SK-N-SH treated with all-trans-retinoic acid at 6 μM for 48 hours (cell line): ENCODE results near the gene KIAA0825.

Experiments
- ATAC-seq: fragments of 200-7000 bp; cut with Tn5 transposase; 3 replicates; pipeline ENCODE4 v1.9.1; 2020; ENCODE audit warnings: mild to moderate bottlenecking, moderate library complexity
- ARNTL ChIP-seq: fragments of 450-650 bp; formaldehyde crosslinking; IDR thresholded peaks from 2 replicates; pipeline ENCODE4 v1.5.0; 2020; ENCODE audit warnings: low read depth, mild to moderate bottlenecking, moderate library complexity, borderline replicate concordance
- CREB5 ChIP-seq: fragments of 250-450 bp; sonication (Bioruptor Pico); IDR thresholded peaks from 2 replicates; pipeline ENCODE4 v1.5.1; 2020; ENCODE audit warnings: low read depth, mild to moderate bottlenecking, moderate library complexity
- CSRNP3 ChIP-seq: fragments of 250-450 bp; sonication (Bioruptor Pico); IDR thresholded peaks from 2 replicates; pipeline ENCODE4 v1.5.1; 2021; ENCODE audit warnings: mild to moderate bottlenecking, moderate library complexity
- ESRRG ChIP-seq: fragments of 250-450 bp; sonication (Bioruptor Pico); IDR thresholded peaks from 2 replicates; pipeline ENCODE4 v1.6.1; 2021; ENCODE audit warnings: mild to moderate bottlenecking
- GLIS3 ChIP-seq: fragments of 250-450 bp; sonication (Bioruptor Pico); IDR thresholded peaks from 2 replicates; pipeline ENCODE4 v1.5.0; 2020; ENCODE audit warnings: mild to moderate bottlenecking, moderate library complexity
- ISL1 ChIP-seq: fragments of 250-450 bp; sonication (Bioruptor Pico); IDR thresholded peaks from 2 replicates; pipeline ENCODE4 v2.1.2; 2022; ENCODE audit warnings: mild to moderate bottlenecking, moderate library complexity
- OSR1 ChIP-seq: fragments of 250-450 bp; sonication (Bioruptor Pico); IDR thresholded peaks from 2 replicates; pipeline ENCODE4 v1.8.0; 2022; ENCODE audit warnings: moderate library complexity, mild to moderate bottlenecking, inconsistent platforms
- POU6F1 ChIP-seq: fragments of 250-450 bp; sonication (Bioruptor Pico); IDR thresholded peaks from 2 replicates; pipeline ENCODE4 v1.8.0; 2021; ENCODE audit warnings: low read depth, mild to moderate bottlenecking, moderate library complexity, borderline replicate concordance
- PPARA ChIP-seq: fragments of 250-450 bp; sonication (Bioruptor Pico); IDR thresholded peaks from 2 replicates; pipeline ENCODE4 v1.5.0; 2020; ENCODE audit warnings: mild to moderate bottlenecking, borderline replicate concordance
- RARB ChIP-seq: fragments of 250-450 bp; sonication (Bioruptor Pico); IDR thresholded peaks from 2 replicates; pipeline ENCODE4 v1.8.0; 2021; ENCODE audit warnings: mild to moderate bottlenecking, moderate library complexity
- SNAI2 ChIP-seq: fragments of 250-450 bp; sonication (Bioruptor Pico); IDR thresholded peaks from 2 replicates; pipeline ENCODE4 v1.5.0; 2020; ENCODE audit warnings: mild to moderate bottlenecking, moderate library complexity
- TCF4 ChIP-seq: fragments of 250-450 bp; sonication (Bioruptor Pico); IDR thresholded peaks from 2 replicates; pipeline ENCODE4 v1.8.0; 2021; ENCODE audit warnings: mild to moderate bottlenecking, moderate library complexity, borderline replicate concordance
- TOX ChIP-seq: fragments of 250-450 bp; sonication (Bioruptor Pico); IDR thresholded peaks from 2 replicates; pipeline ENCODE4 v1.8.0; 2021; ENCODE audit warnings: mild to moderate bottlenecking, moderate library complexity, borderline replicate concordance
- TSHZ2 ChIP-seq: fragments of 250-450 bp; sonication (Bioruptor Pico); IDR thresholded peaks from 2 replicates; pipeline ENCODE4 v1.5.0; 2020; ENCODE audit warnings: mild to moderate bottlenecking, moderate library complexity
- ZFP3 ChIP-seq: fragments of 250-450 bp; sonication (Bioruptor Pico); IDR thresholded peaks from 2 replicates; pipeline ENCODE4 v1.5.0; 2020; ENCODE audit warnings: mild to moderate bottlenecking, moderate library complexity
- ZFP30 ChIP-seq: fragments of 450-650 bp; formaldehyde crosslinking; IDR thresholded peaks from 2 replicates; pipeline ENCODE4 v1.5.0; 2022; ENCODE audit warnings: mild to moderate bottlenecking, moderate library complexity
- ZNF565 ChIP-seq: fragments of 450-650 bp; formaldehyde crosslinking; conservative IDR thresholded peaks from 2 replicates; pipeline ENCODE4 v1.5.0; 2020; ENCODE audit warnings: low read depth, mild to moderate bottlenecking, moderate library complexity
- ZNF70 ChIP-seq: fragments of 450-650 bp; formaldehyde crosslinking; IDR thresholded peaks from 2 replicates; pipeline ENCODE4 v1.5.0; 2020; ENCODE audit warnings: mild to moderate bottlenecking, moderate library complexity

The KIAA0825 gene

GRCh38 chr5:94646758-94647157 is 28.4 kb upstream of the KIAA0825 start:
- ATAC-seq: no peak

GRCh38 chr5:94645053-94645452 is 26.6 kb upstream of the KIAA0825 start:
- no peak for ATAC-seq
- no peak for TF ChIP-seq TSHZ2
- TF ChIP-seq OSR1: no peak
- TF ChIP-seq ZNF565: no peak
- no peak for TF ChIP-seq TOX (CRISPR knock-in tag)
- TF ChIP-seq GLIS3 (CRISPR knock-in tag): no peak
- TF ChIP-seq CREB5: no peak
- no peak for TF ChIP-seq RARB (CRISPR knock-in tag)
- TF ChIP-seq PPARA: no peak

More at GRCh38 chr5:94646758-94647157, 28.4 kb upstream of the KIAA0825 start:
- TF ChIP-seq TCF4 (CRISPR knock-in tag) (no peak), ZNF70 (CRISPR knock-in tag) (no peak), POU6F1 (CRISPR knock-in tag) (no peak)

- TF ChIP-seq GLIS3 (CRISPR knock-in tag) (no peak), TOX (CRISPR knock-in tag) (no peak), CREB5 (no peak), CSRNP3 (no peak), ARNTL (CRISPR knock-in tag) (no peak)
- TF ChIP-seq, all 23 proteins: peak for 0
- no peak for ATAC-seq
Measured at GRCh38 chr5:94640176-94640575, 21.8 kb upstream of the KIAA0825 start.

GRCh38 chr5:94632024-94632423 is 13.6 kb upstream of the KIAA0825 start:
- TF ChIP-seq TCF4 (CRISPR knock-in tag) (no peak), TOX (CRISPR knock-in tag) (no peak), ARNTL (CRISPR knock-in tag) (no peak), GLIS3 (CRISPR knock-in tag) (no peak), TSHZ2 (no peak), ISL1 (no peak), ESRRG (CRISPR knock-in tag) (no peak), ZNF565 (no peak), SNAI2 (no peak), POU6F1 (CRISPR knock-in tag) (no peak), CREB5 (no peak), CSRNP3 (no peak), ZFP30 (CRISPR knock-in tag) (no peak), ZNF70 (CRISPR knock-in tag) (no peak), ZFP3 (CRISPR knock-in tag) (no peak), PPARA (no peak)
- no peak for ATAC-seq
